OCI-LY3 (cell line): Measurements from ENCODE around the gene PPP2R2C.

Experiments
- CTCF ChIP-seq: fragments of 200-600, 300-600 bp; sonication (generic); IDR thresholded peaks from 2 replicates; pipeline ENCODE4 v1.5.1; 2014; ENCODE audit warnings: antibody characterized with exemption, low read length, low read depth
- EZH2phosphoT487 ChIP-seq: fragments of 200-600 bp; shearing (Covaris generic); IDR thresholded peaks from 2 replicates; pipeline ENCODE4 v1.6.1; 2018; ENCODE audit warnings: antibody characterized with exemption, mixed run types, low read depth

- TF ChIP-seq CTCF (no peak), EZH2phosphoT487 (no peak)
These were observed 19.7 kb upstream of the PPP2R2C start for GRCh38 chr4:6492027-6492590.
